K562 (cell line): ENCODE measurements around the gene TMEM132D. TPM values are rescaled to one million over a fixed set of nuclear protein-coding genes. Genes with fewer than 3 reads are reported as not detected.

ENCODE experiments used
- ATAC-seq: fragments of 200-7000 bp; cut with Tn5 transposase; 3 replicates; pipeline ENCODE4 v1.9.1; 2020; ENCODE audit warnings: moderate library complexity
- BruUV-seq: library from RNA; stranded (reverse); fragments of 400-500 nt; replicated peaks from 2 replicates; lab custom pipeline; 2021; lab: Mats Ljungman, UMichigan
- CTCF ChIA-PET: fragments of 300-600 bp; formaldehyde crosslinking; extraction: SDS; loops from one replicate; lab custom pipeline; 2021; ENCODE audit warnings: low intra/inter-chr PET ratio; lab: Yijun Ruan, JAX
- POLR2A ChIA-PET: fragments of 300-600, 350-650 bp; sonication (Branson Sonifier 250); formaldehyde crosslinking; extraction: SDS; loops from one replicate; lab custom pipeline; 2021; ENCODE audit warnings: antibody characterized with exemption, inconsistent platforms; lab: Yijun Ruan, JAX
- DNase-seq, 4 experiments: peaks; one replicate each; pipeline versions ENCODE4 v3.0.0 to v3.0.0-alpha.2; 2011 to 2018; ENCODE audit warnings: low spot score in 3 of 4, mixed read lengths in 3 of 4; ENCODE audit errors: extremely low read depth in 1 of 4
- FAIRE-seq: peaks from 2 replicates; lab custom pipeline; 2011; peaks lifted over from hg19 to GRCh38; lab: Jason Lieb, UNC
- H2AFZ ChIP-seq: 2 replicates; pipeline ENCODE4 v1.6.0; 2011; ENCODE audit warnings: low read depth, low read length, control low read depth, inconsistent platforms
- H3K27ac ChIP-seq: fragments of 200-600 bp; 3 replicates; pipeline ENCODE4 v1.8.0; 2011; ENCODE audit warnings: low read depth, mild to moderate bottlenecking, control low read depth, inconsistent platforms, low read length, moderate library complexity, mixed read lengths; ENCODE audit errors: extremely low read depth
- H3K27me3 ChIP-seq, 2 experiments: fragments of 300-600 bp in 1 of 2; 2 replicates in 1 of 2; 3 replicates in 1 of 2; pipeline versions ENCODE4 v1.6.0 to v1.8.0; 2011; ENCODE audit warnings: inconsistent platforms in 2 of 2, low read length in 2 of 2, mild to moderate bottlenecking in 1 of 2, mixed read lengths in 1 of 2, moderate library complexity in 1 of 2; ENCODE audit not compliant: control insufficient read depth in 2 of 2, insufficient read depth in 2 of 2
- H3K36me3 ChIP-seq: fragments of 300-600 bp; 3 replicates; pipeline ENCODE4 v1.8.0; 2011; ENCODE audit warnings: mild to moderate bottlenecking, low read length, inconsistent platforms; ENCODE audit not compliant: control insufficient read depth, insufficient read depth
- H3K4me1 ChIP-seq, 2 experiments: fragments of 200-600 bp in 1 of 2; replicated peaks in 1 of 2; 2 replicates in 1 of 2; 3 replicates in 1 of 2; pipeline versions ENCODE4 v1.5.1 to v1.8.0; 2011; ENCODE audit warnings: inconsistent platforms in 2 of 2, low read length in 2 of 2, mild to moderate bottlenecking in 1 of 2, mixed read lengths in 1 of 2, moderate library complexity in 1 of 2; ENCODE audit not compliant: control insufficient read depth in 2 of 2, insufficient read depth in 2 of 2
- H3K4me2 ChIP-seq: 2 replicates; pipeline ENCODE4 v1.6.1; 2011; ENCODE audit warnings: low read length, control low read depth, inconsistent platforms, mixed read lengths; ENCODE audit not compliant: insufficient read depth
- H3K4me3 ChIP-seq: fragments of 200-600 bp; sonication (generic), shearing (Covaris generic); 2 replicates; pipeline ENCODE4 v1.5.1; 2016; ENCODE audit warnings: control low read depth, inconsistent platforms
- H3K79me2 ChIP-seq: fragments of 200-600 bp; 3 replicates; pipeline ENCODE4 v1.8.0; 2011; ENCODE audit warnings: low read length, inconsistent platforms; ENCODE audit not compliant: control insufficient read depth, insufficient read depth
- H3K9ac ChIP-seq, 2 experiments: 2 replicates each; pipeline versions ENCODE4 v1.6.0 to v1.6.1; 2011; ENCODE audit warnings: low read depth in 2 of 2, low read length in 2 of 2, control low read depth in 1 of 2, inconsistent platforms in 1 of 2, mild to moderate bottlenecking in 1 of 2, mixed read lengths in 1 of 2; ENCODE audit not compliant: insufficient read depth in 1 of 2
- H3K9me1 ChIP-seq: one replicate; pipeline ENCODE4 v1.6.0; 2011; ENCODE audit warnings: inconsistent platforms, mild to moderate bottlenecking, low read length, moderate library complexity; ENCODE audit not compliant: control insufficient read depth, insufficient read depth
- H3K9me3 ChIP-seq: replicated peaks from 2 replicates; pipeline ENCODE4 v1.5.1; 2011; ENCODE audit warnings: low read depth, low read length, inconsistent platforms; ENCODE audit not compliant: control insufficient read depth, insufficient read depth
- H4K20me1 ChIP-seq: replicated peaks from 2 replicates; pipeline ENCODE4 v1.6.1; 2011; ENCODE audit warnings: low read length, inconsistent platforms, mixed read lengths; ENCODE audit not compliant: control insufficient read depth, insufficient read depth
- E2F3 ChIP-seq: fragments of 250-450 bp; sonication (Bioruptor Pico); IDR thresholded peaks from 2 replicates; pipeline ENCODE4 v1.4.0; 2020; ENCODE audit warnings: mild to moderate bottlenecking
- GABPB2 ChIP-seq: fragments of 250-450 bp; sonication (Bioruptor Pico); conservative IDR thresholded peaks from 2 replicates; pipeline ENCODE4 v1.5.1; 2021; ENCODE audit warnings: mild to moderate bottlenecking
- RHOXF2B ChIP-seq: fragments of 250-450 bp; sonication (Bioruptor Pico); conservative IDR thresholded peaks from 2 replicates; pipeline ENCODE4 v1.5.1; 2021
- ZEB2 ChIP-seq: fragments of 450-650 bp; IDR thresholded peaks from 2 replicates; pipeline ENCODE4 v1.6.1; 2016
- WGBS: fragments of 100-300 bp; shearing (Covaris generic); methylation state at CpG from one replicate; pipeline ENCODE4 v1.1.6; 2016; ENCODE audit warnings: low coverage, mixed read lengths; ENCODE audit not compliant: insufficient coverage; ENCODE audit errors: missing lambda C conversion rate; 5-methylcytosine and 5-hydroxymethylcytosine counted together
- in situ Hi-C: fragments of 300-500 bp; cut with MboI; formaldehyde crosslinking; loops from 4 replicates; pipeline ENCODE4 v1.15.0; 2018; ENCODE audit warnings: inconsistent platforms, mixed read lengths
- intact Hi-C: fragments of 100-400 bp; cut with micrococcal nuclease; formaldehyde crosslinking; loops from 2 replicates; pipeline ENCODE4 v1.14.2; 2022
- polyA plus RNA-seq, 8 experiments: library from polyadenylated mRNA; depleted of rRNA in 4 of 8; stranded (reverse) in 5 of 8; unstranded in 3 of 8; fragments of >200 nt; fragmentation: Nextera tagmentation in 2 of 8; fragmentation: Illumina TruSeq in 1 of 8; extraction: Ambion mirVana in 2 of 8; extraction: Trizol in 1 of 8; gene quantifications; 2 replicates each; pipeline versions ENCODE4 v1.2.1 to v1.2.3, GENCODE V29; 2011 to 2014; ENCODE audit warnings: inconsistent platforms in 1 of 8, missing spikeins in 1 of 8
- total RNA-seq, 7 experiments: library from RNA; depleted of rRNA in 6 of 7; stranded (reverse); fragments of >200 nt in 6 of 7; fragmentation: Illumina TruSeq in 2 of 7; extraction: Trizol in 2 of 7; gene quantifications; 2 replicates each; pipeline versions ENCODE4 v1.2.1 to v1.2.3, GENCODE V29; 2011 to 2021; ENCODE audit warnings: low replicate concordance in 1 of 7
- TF ChIP-seq, protein P1 (sequence below): sonication (generic); formaldehyde crosslinking; IDR thresholded peaks from 2 replicates; pipeline ENCODE4 v1.8.1; 2023; ENCODE audit warnings: mild to moderate bottlenecking, missing genetic modification reagents

TMEM132D gene
- total and polyA plus RNA-seq, 9 of the 15 experiments (the other 6 are each of a cell fraction or from before 2014, with no cell fraction given) = not detected

DNA sequence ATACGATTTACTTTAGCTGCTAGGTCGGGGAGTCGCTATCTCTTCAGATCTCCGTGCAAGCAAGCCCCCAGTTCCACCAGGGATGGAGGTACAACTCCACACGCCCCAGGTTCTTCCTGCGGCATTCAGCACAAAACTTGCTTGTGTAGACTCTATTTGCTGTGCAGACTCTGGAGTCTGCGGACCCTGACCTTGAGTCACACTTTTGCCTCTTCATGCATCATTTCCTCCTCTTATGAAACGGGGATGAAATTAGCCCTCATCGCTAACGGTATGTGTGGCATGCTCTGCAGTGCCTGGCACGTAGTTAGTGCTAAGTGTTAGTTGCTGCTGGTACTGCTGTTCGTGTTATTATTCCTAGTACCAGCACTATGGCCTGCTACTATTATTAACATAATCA is 84.4 kb downstream of the TMEM132D start:
- Histone ChIP-seq H3K9me3 (no peaks in the 10 kb centered on the region; the same call in 1 of the 2 replicates), H3K4me1 (no peaks in the 10 kb centered on the region), H2AFZ (no peak overlapping the region), H3K4me2 (no peak overlapping the region), H3K36me3 (no peaks in the 10 kb centered on the region), H4K20me1 (no peaks in the 10 kb centered on the region; the same call in 1 of the 2 replicates), H3K27ac (no peak overlapping the region), H3K79me2 (no peaks in the 10 kb centered on the region), H3K27me3 (no peaks in the 10 kb centered on the region), H3K9me1 (no peaks in the 10 kb centered on the region), H3K4me3 (no peak overlapping the region)
- in situ Hi-C loops = no loop called here
- POLR2A ChIA-PET = interaction anchor here (0.7 kb wide), 1 partner anchor 499 kb away, joined by 3 read pairs; no protein-coding TSS in a partner anchor
- intact Hi-C loops = no loop called here
- CTCF ChIA-PET = no interaction called here
- BruUV-seq = no TSS peak
- no peak for FAIRE-seq
- no peak for DNase-seq
- WGBS = 2% methylated on average over 12 of the region's 12 CpGs
- TF ChIP-seq GABPB2 (CRISPR knock-in tag) (no peak), ZEB2 (no peak), RHOXF2B (CRISPR knock-in tag) (no peak), E2F3 (CRISPR knock-in tag) (no peak)
- TF ChIP-seq, protein P1, sequence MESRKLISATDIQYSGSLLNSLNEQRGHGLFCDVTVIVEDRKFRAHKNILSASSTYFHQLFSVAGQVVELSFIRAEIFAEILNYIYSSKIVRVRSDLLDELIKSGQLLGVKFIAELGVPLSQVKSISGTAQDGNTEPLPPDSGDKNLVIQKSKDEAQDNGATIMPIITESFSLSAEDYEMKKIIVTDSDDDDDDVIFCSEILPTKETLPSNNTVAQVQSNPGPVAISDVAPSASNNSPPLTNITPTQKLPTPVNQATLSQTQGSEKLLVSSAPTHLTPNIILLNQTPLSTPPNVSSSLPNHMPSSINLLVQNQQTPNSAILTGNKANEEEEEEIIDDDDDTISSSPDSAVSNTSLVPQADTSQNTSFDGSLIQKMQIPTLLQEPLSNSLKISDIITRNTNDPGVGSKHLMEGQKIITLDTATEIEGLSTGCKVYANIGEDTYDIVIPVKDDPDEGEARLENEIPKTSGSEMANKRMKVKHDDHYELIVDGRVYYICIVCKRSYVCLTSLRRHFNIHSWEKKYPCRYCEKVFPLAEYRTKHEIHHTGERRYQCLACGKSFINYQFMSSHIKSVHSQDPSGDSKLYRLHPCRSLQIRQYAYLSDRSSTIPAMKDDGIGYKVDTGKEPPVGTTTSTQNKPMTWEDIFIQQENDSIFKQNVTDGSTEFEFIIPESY (CRISPR knock-in tag) = no peak
- TF ChIP-seq, all 486 proteins: peak for 0
- H3K9ac ChIP-seq = no peak overlapping the region
- ATAC-seq = no peak
